IMR-90 (cell line): Measurements from ENCODE around the gene ZNF512. TPM values are rescaled to one million over a fixed set of nuclear protein-coding genes. Genes with fewer than 3 reads are reported as not detected.

ENCODE experiments used
- ATAC-seq: fragments of 200-7000 bp; cut with Tn5 transposase; 2 replicates; pipeline ENCODE4 v1.9.1; 2020; ENCODE audit warnings: low read depth, mild to moderate bottlenecking, moderate library complexity
- BruUV-seq: library from RNA; stranded (reverse); fragments of 400-500 nt; replicated peaks from 2 replicates; lab custom pipeline; 2021; lab: Mats Ljungman, UMichigan
- CTCF ChIA-PET: fragments of 300-600 bp; formaldehyde crosslinking; extraction: SDS; loops from one replicate; lab custom pipeline; 2021; ENCODE audit warnings: antibody characterized with exemption; lab: Yijun Ruan, JAX
- POLR2A ChIA-PET: fragments of 300-600 bp; sonication (Branson Sonifier 250); formaldehyde crosslinking; loops from one replicate; lab custom pipeline; 2022; ENCODE audit warnings: antibody characterized with exemption; ENCODE audit not compliant: unreplicated experiment; lab: Charles Lee
- DNase-seq: peaks from one replicate; pipeline ENCODE4 v3.0.0; 2013
- H2AFZ ChIP-seq: replicated peaks from 2 replicates; pipeline ENCODE3; 2013; ENCODE audit warnings: low read length, mild to moderate bottlenecking; ENCODE audit not compliant: poor library complexity
- H2AK5ac ChIP-seq: 2 replicates; pipeline ENCODE4 v1.6.1; 2013; ENCODE audit warnings: low read depth, low read length, inconsistent platforms
- H2AK9ac ChIP-seq: replicated peaks from 2 replicates; pipeline ENCODE3; 2013; ENCODE audit warnings: mild to moderate bottlenecking, low read depth, low read length, moderate library complexity; ENCODE audit not compliant: poor library complexity
- H2BK120ac ChIP-seq: 2 replicates; pipeline ENCODE4 v1.6.1; 2013; ENCODE audit warnings: low read depth, low read length, inconsistent platforms
- H2BK15ac ChIP-seq: 3 replicates; pipeline ENCODE4 v1.6.1; 2013; ENCODE audit warnings: low read depth, low read length, inconsistent platforms
- H2BK20ac ChIP-seq: 2 replicates; pipeline ENCODE4 v1.6.1; 2013; ENCODE audit warnings: low read depth, mild to moderate bottlenecking, inconsistent platforms, low read length, moderate library complexity
- H2BK5ac ChIP-seq: 2 replicates; pipeline ENCODE4 v1.6.1; 2013; ENCODE audit warnings: mild to moderate bottlenecking, low read depth, low read length, inconsistent platforms; ENCODE audit not compliant: poor library complexity, severe bottlenecking
- H3K14ac ChIP-seq: replicated peaks from 2 replicates; pipeline ENCODE4 v1.6.1; 2013; ENCODE audit warnings: low read depth, low read length, inconsistent platforms
- H3K18ac ChIP-seq: 2 replicates; pipeline ENCODE4 v1.6.1; 2013; ENCODE audit warnings: low read depth, low read length, control low read depth
- H3K23ac ChIP-seq: 2 replicates; pipeline ENCODE4 v1.6.1; 2013; ENCODE audit warnings: low read depth, low read length, inconsistent platforms
- H3K27ac ChIP-seq: 2 replicates; pipeline ENCODE4 v1.5.1; 2013; ENCODE audit warnings: mild to moderate bottlenecking, control low read depth, low read length; ENCODE audit not compliant: insufficient read depth
- H3K27me3 ChIP-seq: 2 replicates; pipeline ENCODE4 v1.6.1; 2013; ENCODE audit warnings: low read length; ENCODE audit not compliant: control insufficient read depth, insufficient read depth
- H3K36me3 ChIP-seq: 2 replicates; pipeline ENCODE4 v1.6.1; 2013; ENCODE audit warnings: low read length, mixed read lengths; ENCODE audit not compliant: control insufficient read depth, insufficient read depth
- H3K4ac ChIP-seq: 2 replicates; pipeline ENCODE4 v1.6.1; 2013; ENCODE audit warnings: low read depth, low read length, inconsistent platforms
- H3K4me1 ChIP-seq: 2 replicates; pipeline ENCODE4 v1.6.1; 2013; ENCODE audit warnings: low read length, mixed read lengths; ENCODE audit not compliant: control insufficient read depth, insufficient read depth
- H3K4me2 ChIP-seq: 2 replicates; pipeline ENCODE4 v1.6.1; 2013; ENCODE audit warnings: low read depth, mild to moderate bottlenecking, control low read depth, low read length, moderate library complexity
- H3K4me3 ChIP-seq: 2 replicates; pipeline ENCODE4 v1.5.1; 2013; ENCODE audit warnings: low read depth, mild to moderate bottlenecking, control low read depth, low read length, moderate library complexity; ENCODE audit not compliant: insufficient read depth
- H3K56ac ChIP-seq: 2 replicates; pipeline ENCODE4 v1.6.1; 2013; ENCODE audit warnings: low read length, inconsistent platforms; ENCODE audit not compliant: insufficient read depth; ENCODE audit errors: extremely low read depth
- H3K79me1 ChIP-seq, 2 experiments: 2 replicates each; pipeline ENCODE4 v1.6.1; 2013; ENCODE audit warnings: low read length in 2 of 2, inconsistent platforms in 1 of 2, low read depth in 1 of 2
- H3K9ac ChIP-seq: 2 replicates; pipeline ENCODE4 v1.6.1; 2013; ENCODE audit warnings: low read depth, low read length, control low read depth
- H3K9me1 ChIP-seq: 2 replicates; pipeline ENCODE4 v1.6.1; 2013; ENCODE audit warnings: low read length, inconsistent platforms; ENCODE audit not compliant: insufficient read depth
- H3K9me3 ChIP-seq: 2 replicates; pipeline ENCODE4 v1.6.1; 2013; ENCODE audit warnings: low read length; ENCODE audit not compliant: control insufficient read depth, insufficient read depth
- H4K20me1 ChIP-seq: 2 replicates; pipeline ENCODE4 v1.6.1; 2013; ENCODE audit warnings: low read length, inconsistent platforms; ENCODE audit not compliant: insufficient read depth
- H4K5ac ChIP-seq: 2 replicates; pipeline ENCODE4 v1.6.1; 2013; ENCODE audit warnings: mild to moderate bottlenecking, low read depth, low read length, control low read depth
- H4K8ac ChIP-seq, 2 experiments: 2 replicates each; pipeline ENCODE4 v1.6.1; 2013; ENCODE audit warnings: low read depth in 2 of 2, low read length in 2 of 2, control low read depth in 1 of 2, inconsistent platforms in 1 of 2
- H4K91ac ChIP-seq: 2 replicates; pipeline ENCODE4 v1.6.1; 2013; ENCODE audit warnings: low read depth, low read length, inconsistent platforms; ENCODE audit not compliant: insufficient read depth
- BHLHE40 ChIP-seq: fragments of 150-350 bp; IDR thresholded peaks from 2 replicates; pipeline ENCODE4 v1.6.1; 2016; ENCODE audit warnings: mild to moderate bottlenecking, low read depth, low read length
- MAZ ChIP-seq: IDR thresholded peaks from 2 replicates; pipeline ENCODE4 v1.6.1; 2012; ENCODE audit warnings: low read depth, mild to moderate bottlenecking, low read length, improper control_type of control experiment, moderate library complexity, borderline replicate concordance
- MXI1 ChIP-seq: IDR thresholded peaks from 2 replicates; pipeline ENCODE4 v1.6.1; 2012; ENCODE audit warnings: low read depth, mild to moderate bottlenecking, low read length, moderate library complexity, borderline replicate concordance
- NFE2L2 ChIP-seq: fragments of 150-350 bp; IDR thresholded peaks from 2 replicates; pipeline ENCODE4 v1.6.1; 2016; ENCODE audit warnings: low read depth, mild to moderate bottlenecking, low read length
- POLR2A ChIP-seq: IDR thresholded peaks from 2 replicates; pipeline ENCODE4 v1.6.1; 2012; ENCODE audit warnings: mild to moderate bottlenecking, low read depth, low read length
- RCOR1 ChIP-seq: IDR thresholded peaks from 2 replicates; pipeline ENCODE4 v1.6.1; 2012; ENCODE audit warnings: mild to moderate bottlenecking, low read length, improper control_type of control experiment; ENCODE audit not compliant: insufficient replicate concordance
- SMC3 ChIP-seq: fragments of 150-350 bp; IDR thresholded peaks from 2 replicates; pipeline ENCODE4 v1.6.1; 2016; ENCODE audit warnings: low read depth, mild to moderate bottlenecking, antibody characterized with exemption, low read length, moderate library complexity
- WGBS, 2 experiments: methylation state at CpG; one replicate each; pipeline versions ENCODE4 v1.1.5 to v1.1.7; 2013; ENCODE audit warnings: missing lambda C conversion rate in 2 of 2; ENCODE audit not compliant: insufficient read length in 1 of 2; ENCODE audit errors: extremely low coverage in 2 of 2; 5-methylcytosine and 5-hydroxymethylcytosine counted together
- dilution Hi-C: fragments of 300-500 bp; cut with HindIII; formaldehyde crosslinking; loops from one replicate; pipeline ENCODE4 v1.14.3; 2018; ENCODE audit warnings: low sequenced_read_pairs; ENCODE audit not compliant: unreplicated experiment
- in situ Hi-C: fragments of 300-500 bp; cut with MboI; formaldehyde crosslinking; loops from 3 replicates; pipeline ENCODE4 v1.14.3; 2019; ENCODE audit warnings: low sequenced_read_pairs, inconsistent platforms, mixed read lengths
- intact Hi-C: fragments of 100-400 bp; cut with micrococcal nuclease; formaldehyde crosslinking; loops from 2 replicates; pipeline ENCODE4 v1.10.0; 2022
- polyA plus RNA-seq, 3 experiments: library from polyadenylated mRNA; depleted of rRNA; stranded (reverse); fragments of >200 nt; gene quantifications; 2 replicates each; pipeline ENCODE4 v1.2.3, GENCODE V29; 2012; ENCODE audit warnings: low replicate concordance in 1 of 3
- total RNA-seq: library from RNA; depleted of rRNA; stranded (reverse); fragments of >200 nt; gene quantifications from 2 replicates; pipeline ENCODE4 v1.2.3, GENCODE V29; 2012
- TF ChIP-seq, protein P1 (sequence below): fragments of 150-350 bp; IDR thresholded peaks from 2 replicates; pipeline ENCODE4 v1.6.1; 2016; ENCODE audit warnings: low read depth, mild to moderate bottlenecking, low read length, moderate library complexity, borderline replicate concordance
- TF ChIP-seq, protein P2 (sequence below): fragments of 150-350 bp; IDR thresholded peaks from 2 replicates; pipeline ENCODE4 v1.6.1; 2017; ENCODE audit warnings: mild to moderate bottlenecking, antibody characterized with exemption, low read length, low read depth

ZNF512 gene
- total and polyA plus RNA-seq, 2 of the 4 experiments (the other 2 are of a cell fraction): 25.8 to 56.5 TPM

DNA sequence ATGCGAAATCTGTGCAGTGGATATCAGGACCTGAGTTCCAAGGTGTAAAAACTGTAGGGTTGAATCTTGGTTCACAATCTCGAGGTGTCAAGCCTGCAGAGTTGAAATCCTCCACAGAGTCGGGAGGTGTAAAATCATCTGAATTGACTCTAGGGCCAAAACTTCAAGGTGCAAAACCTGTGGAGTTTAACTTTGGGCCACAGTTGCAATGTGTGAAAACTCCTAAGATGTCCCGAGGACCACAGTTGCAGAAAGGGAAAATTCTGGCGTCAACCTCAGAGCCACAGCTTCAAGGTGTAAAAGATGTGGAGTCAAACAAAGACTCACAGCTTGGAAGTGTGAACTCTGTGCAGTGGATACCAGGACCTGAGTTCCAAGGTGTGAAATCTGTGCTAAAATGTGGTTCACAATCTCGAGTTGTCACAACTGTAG lies 9.8 kb upstream of the ZNF512 start:
- H3K9ac ChIP-seq: no peak overlapping the region
- H2BK20ac ChIP-seq: no peak overlapping the region
- H3K4me2 ChIP-seq: no peak overlapping the region
- no peak overlapping the region for H2BK5ac ChIP-seq
- H3K18ac ChIP-seq: no peak overlapping the region
- no peak overlapping the region for H2BK15ac ChIP-seq
- BruUV-seq: no TSS peak
- no peaks in the 10 kb centered on the region; the same call in none of the 2 replicates for H3K9me3 ChIP-seq
- H3K27me3 ChIP-seq: no peaks in the 10 kb centered on the region
- no peaks in the 10 kb centered on the region for H4K20me1 ChIP-seq
- H3K4me3 ChIP-seq: no peak overlapping the region
- no peak overlapping the region for H3K56ac ChIP-seq
- H2AFZ ChIP-seq: no peak overlapping the region
- no peak overlapping the region for H3K14ac ChIP-seq
- no peak overlapping the region for H3K4ac ChIP-seq
- no peaks in the 10 kb centered on the region for H3K4me1 ChIP-seq
- no peak overlapping the region for H4K91ac ChIP-seq
- no peaks in the 10 kb centered on the region for H3K79me1 ChIP-seq
- intact Hi-C loops: no loop called here
- no peak overlapping the region for H4K8ac ChIP-seq
- 65% methylated on average over 4 of the region's 6 CpGs; no CpG with 5 or more reads in 1 of the 2 experiments for WGBS, 2 experiments
- no peak overlapping the region for H4K5ac ChIP-seq
- DNase-seq: no peak
- ChIA-PET CTCF (no interaction called here), POLR2A (interaction anchor here (0.6 kb wide), 1 partner anchor 38 kb away, joined by 3 read pairs; no protein-coding TSS in a partner anchor)
- no peaks in the 10 kb centered on the region for H3K36me3 ChIP-seq
- no peak overlapping the region for H2AK9ac ChIP-seq
- H2BK120ac ChIP-seq: no peak overlapping the region
- in situ Hi-C loops: no loop called here
- no peak for TF ChIP-seq RCOR1
- no peak for TF ChIP-seq MXI1
- TF ChIP-seq NFE2L2: no peak
- TF ChIP-seq, protein P1, sequence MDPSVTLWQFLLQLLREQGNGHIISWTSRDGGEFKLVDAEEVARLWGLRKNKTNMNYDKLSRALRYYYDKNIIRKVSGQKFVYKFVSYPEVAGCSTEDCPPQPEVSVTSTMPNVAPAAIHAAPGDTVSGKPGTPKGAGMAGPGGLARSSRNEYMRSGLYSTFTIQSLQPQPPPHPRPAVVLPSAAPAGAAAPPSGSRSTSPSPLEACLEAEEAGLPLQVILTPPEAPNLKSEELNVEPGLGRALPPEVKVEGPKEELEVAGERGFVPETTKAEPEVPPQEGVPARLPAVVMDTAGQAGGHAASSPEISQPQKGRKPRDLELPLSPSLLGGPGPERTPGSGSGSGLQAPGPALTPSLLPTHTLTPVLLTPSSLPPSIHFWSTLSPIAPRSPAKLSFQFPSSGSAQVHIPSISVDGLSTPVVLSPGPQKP: no peak
- TF ChIP-seq BHLHE40: no peak
- no peak for TF ChIP-seq SMC3
- no peak for TF ChIP-seq MAZ
- TF ChIP-seq, protein P2, sequence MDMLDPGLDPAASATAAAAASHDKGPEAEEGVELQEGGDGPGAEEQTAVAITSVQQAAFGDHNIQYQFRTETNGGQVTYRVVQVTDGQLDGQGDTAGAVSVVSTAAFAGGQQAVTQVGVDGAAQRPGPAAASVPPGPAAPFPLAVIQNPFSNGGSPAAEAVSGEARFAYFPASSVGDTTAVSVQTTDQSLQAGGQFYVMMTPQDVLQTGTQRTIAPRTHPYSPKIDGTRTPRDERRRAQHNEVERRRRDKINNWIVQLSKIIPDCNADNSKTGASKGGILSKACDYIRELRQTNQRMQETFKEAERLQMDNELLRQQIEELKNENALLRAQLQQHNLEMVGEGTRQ: no peak
- no peak for TF ChIP-seq POLR2A
- dilution Hi-C loops: no loop called here
- no peak overlapping the region; the same call in 1 of the 2 replicates for H3K27ac ChIP-seq
- H2AK5ac ChIP-seq: no peak overlapping the region
- no peak overlapping the region for H3K23ac ChIP-seq
- no peaks in the 10 kb centered on the region for H3K9me1 ChIP-seq
- ATAC-seq: no peak
